GM12878 (cell line): ENCODE measurements around the gene XPOT.

ENCODE experiments used
- CREB1 ChIP-seq: IDR thresholded peaks from 2 replicates; pipeline ENCODE4 v1.6.1; 2012; ENCODE audit warnings: low read depth, mild to moderate bottlenecking, inconsistent platforms
- FOXM1 ChIP-seq: IDR thresholded peaks from 2 replicates; pipeline ENCODE4 v1.6.1; 2012; ENCODE audit warnings: low read depth, mild to moderate bottlenecking, inconsistent platforms, low read length, moderate library complexity
- KAT2A ChIP-seq: conservative IDR thresholded peaks from 2 replicates; pipeline ENCODE4 v1.6.1; 2011; ENCODE audit warnings: low read depth, low read length; ENCODE audit not compliant: control insufficient read depth
- MYC ChIP-seq: IDR thresholded peaks from 2 replicates; pipeline ENCODE4 v1.6.1; 2011; ENCODE audit warnings: mild to moderate bottlenecking, low read length, moderate library complexity, inconsistent platforms; ENCODE audit not compliant: insufficient read depth, insufficient replicate concordance, insufficient read length, severe bottlenecking
- POLR2A ChIP-seq: IDR thresholded peaks from 2 replicates; pipeline ENCODE4 v1.6.1; 2011; ENCODE audit warnings: low read depth, mild to moderate bottlenecking, low read length
- TF ChIP-seq, protein P1 (sequence below): IDR thresholded peaks from 2 replicates; pipeline ENCODE4 v1.6.1; 2012; ENCODE audit warnings: low read depth, low read length, improper control_type of control experiment

GRCh38 chr12:64387197-64387816 lies 16.9 kb upstream of the XPOT start:
- TF ChIP-seq POLR2A (no peak), MYC (no peak), FOXM1 (no peak), KAT2A (no peak), CREB1 (no peak)
- TF ChIP-seq, protein P1, sequence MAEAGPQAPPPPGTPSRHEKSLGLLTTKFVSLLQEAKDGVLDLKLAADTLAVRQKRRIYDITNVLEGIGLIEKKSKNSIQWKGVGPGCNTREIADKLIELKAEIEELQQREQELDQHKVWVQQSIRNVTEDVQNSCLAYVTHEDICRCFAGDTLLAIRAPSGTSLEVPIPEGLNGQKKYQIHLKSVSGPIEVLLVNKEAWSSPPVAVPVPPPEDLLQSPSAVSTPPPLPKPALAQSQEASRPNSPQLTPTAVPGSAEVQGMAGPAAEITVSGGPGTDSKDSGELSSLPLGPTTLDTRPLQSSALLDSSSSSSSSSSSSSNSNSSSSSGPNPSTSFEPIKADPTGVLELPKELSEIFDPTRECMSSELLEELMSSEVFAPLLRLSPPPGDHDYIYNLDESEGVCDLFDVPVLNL: no peak
